CD4-positive, alpha-beta T cell (primary cell): ENCODE results near the gene NECAB3. TPM values are rescaled to one million over a fixed set of nuclear protein-coding genes. Genes with fewer than 3 reads are reported as not detected.

ENCODE experiments used
- ATAC-seq: fragments of 200-7000 bp; cut with Tn5 transposase; one replicate; pipeline ENCODE4 v1.10.0; 2022; ENCODE audit warnings: mild to moderate bottlenecking; ENCODE audit not compliant: poor library complexity
- CTCF ChIA-PET: fragments of 350-600 bp; sonication (Branson Sonifier 250); formaldehyde crosslinking; loops from one replicate; lab custom pipeline; 2021; ENCODE audit warnings: antibody characterized with exemption, inconsistent platforms; lab: Charles Lee
- POLR2A ChIA-PET: fragments of 350-600 bp; sonication (Branson Sonifier 250); formaldehyde crosslinking; loops from one replicate; lab custom pipeline; 2021; ENCODE audit warnings: antibody characterized with exemption, inconsistent platforms; lab: Charles Lee
- DNase-seq, 14 experiments: peaks; one replicate each; pipeline ENCODE4 v3.0.0-alpha.2; 2013 to 2020; ENCODE audit warnings: mixed read lengths in 2 of 14
- H3K27ac ChIP-seq, 2 donors: one replicate each; pipeline versions ENCODE4 v1.5.1 to v1.7.0; 2013; ENCODE audit warnings: low read length in 2 of 2, low read depth in 1 of 2, mild to moderate bottlenecking in 1 of 2
- H3K27me3 ChIP-seq, 2 experiments: 1 replicate in 1 of 2; 2 replicates in 1 of 2; pipeline versions ENCODE4 v1.6.1 to v1.7.0; 2013; ENCODE audit warnings: low read length in 2 of 2, control low read depth in 1 of 2, mild to moderate bottlenecking in 1 of 2, moderate library complexity in 1 of 2; ENCODE audit not compliant: insufficient read depth in 2 of 2, control insufficient read depth in 1 of 2
- H3K36me3 ChIP-seq: one replicate; pipeline ENCODE4 v1.6.1; 2013; ENCODE audit warnings: low read length, control low read depth; ENCODE audit not compliant: insufficient read depth
- H3K4me1 ChIP-seq: one replicate; pipeline ENCODE4 v1.6.1; 2013; ENCODE audit warnings: low read length, control low read depth; ENCODE audit not compliant: insufficient read depth
- H3K4me3 ChIP-seq: one replicate; pipeline ENCODE4 v1.5.1; 2013; ENCODE audit warnings: mild to moderate bottlenecking, low read length, moderate library complexity
- H3K9me3 ChIP-seq, 2 experiments: 1 replicate in 1 of 2; 2 replicates in 1 of 2; pipeline versions ENCODE4 v1.6.1 to v1.7.0; 2013; ENCODE audit warnings: low read length in 2 of 2, mild to moderate bottlenecking in 2 of 2, control low read depth in 1 of 2, moderate library complexity in 1 of 2; ENCODE audit not compliant: control insufficient read depth in 1 of 2, insufficient read depth in 1 of 2
- H3K27ac Mint-ChIP-seq: one replicate; pipeline ENCODE4 v1.8.0; 2020; ENCODE audit warnings: mixed read lengths
- H3K27me3 Mint-ChIP-seq: one replicate; pipeline ENCODE4 v1.8.0; 2021; ENCODE audit warnings: mixed read lengths
- H3K36me3 Mint-ChIP-seq: one replicate; pipeline ENCODE4 v1.8.0; 2021; ENCODE audit warnings: low read depth, mixed read lengths
- H3K4me1 Mint-ChIP-seq: one replicate; pipeline ENCODE4 v1.8.0; 2021; ENCODE audit warnings: low read depth, mixed read lengths
- H3K4me3 Mint-ChIP-seq: one replicate; pipeline ENCODE4 v1.8.0; 2020; ENCODE audit warnings: mild to moderate bottlenecking, mixed read lengths
- H3K9me3 Mint-ChIP-seq: one replicate; pipeline ENCODE4 v1.8.0; 2020; ENCODE audit warnings: mixed read lengths
- CTCF ChIP-seq: fragments of 200-600 bp; IDR thresholded peaks from one replicate; pipeline ENCODE4 v1.8.0; 2022; ENCODE audit warnings: antibody characterized with exemption, mild to moderate bottlenecking
- intact Hi-C, 2 experiments: fragments of 100-400 bp; cut with DNase I in 1 of 2; cut with micrococcal nuclease in 1 of 2; formaldehyde crosslinking; loops; one replicate each; pipeline versions ENCODE4 v1.15.1 to v1.9.0; 2023 to 2025; cut with DNase I, micrococcal nuclease
- total RNA-seq, 174 experiments: library from RNA in 2 of 174; stranded (reverse) in 2 of 174; gene quantifications; one replicate each; pipeline ENCODE4 v1.2.3 and lab custom pipeline; 2021 to 2026

The NECAB3 gene
- total RNA-seq, 2 experiments from 2014 or later: 8.7 to 9.2 TPM

- no peaks in the 10 kb centered on the region for H3K9me3 Mint-ChIP-seq
- no peak for DNase-seq
- Histone ChIP-seq H3K9me3 (no peaks in the 10 kb centered on the region), H3K4me1 (peaks cover 14% of the 10 kb centered on the region), H3K36me3 (peaks cover 61% of the 10 kb centered on the region), H3K4me3 (no peak overlapping the region), H3K27me3 (no peaks in the 10 kb centered on the region), H3K27ac (no peak overlapping the region)
- H3K4me1 Mint-ChIP-seq: peaks cover 6% of the 10 kb centered on the region
- ATAC-seq: no peak
- no peak overlapping the region for H3K4me3 Mint-ChIP-seq
- ChIA-PET CTCF (no interaction called here), POLR2A (no interaction called here)
- no peak overlapping the region for H3K27ac Mint-ChIP-seq
- peaks cover 82% of the 10 kb centered on the region for H3K36me3 Mint-ChIP-seq
- no peak for TF ChIP-seq CTCF
- H3K27me3 Mint-ChIP-seq: no peaks in the 10 kb centered on the region
- intact Hi-C loops: no loop called here
Measured at GRCh38 chr20:33629979-33630378, 44.2 kb downstream of the NECAB3 start.

- POLR2A ChIA-PET: no interaction called here
- peaks cover 18% of the 10 kb centered on the region for H3K4me1 ChIP-seq
- no peak overlapping the region for H3K27ac Mint-ChIP-seq
- CTCF ChIA-PET: no interaction called here
- no peaks in the 10 kb centered on the region for H3K27me3 Mint-ChIP-seq
- no peaks in the 10 kb centered on the region for H3K9me3 ChIP-seq
- no peak overlapping the region for H3K27ac ChIP-seq
- peaks cover 10% of the 10 kb centered on the region for H3K4me1 Mint-ChIP-seq
- no peak overlapping the region for H3K4me3 ChIP-seq
- no peak for ATAC-seq
- H3K27me3 ChIP-seq: no peaks in the 10 kb centered on the region
- intact Hi-C loops: no loop called here
- H3K4me3 Mint-ChIP-seq: no peak overlapping the region
- peaks cover 61% of the 10 kb centered on the region for H3K36me3 ChIP-seq
- H3K36me3 Mint-ChIP-seq: peaks cover 82% of the 10 kb centered on the region
- no peak for DNase-seq
- TF ChIP-seq CTCF: no peak
- no peaks in the 10 kb centered on the region for H3K9me3 Mint-ChIP-seq
Measured at GRCh38 chr20:33629533-33629932, 44.7 kb downstream of the NECAB3 start.

GRCh38 chr20:33627577-33628216 lies 46.5 kb downstream of the NECAB3 start:
- H3K9me3 Mint-ChIP-seq: no peaks in the 10 kb centered on the region
- H3K27ac Mint-ChIP-seq: no peak overlapping the region
- no peak overlapping the region for H3K4me3 Mint-ChIP-seq
- peaks cover 20% of the 10 kb centered on the region for H3K4me1 Mint-ChIP-seq
- POLR2A ChIA-PET: no interaction called here
- no peak for TF ChIP-seq CTCF
- DNase-seq (no peak), ATAC-seq (no peak)
- intact Hi-C loops: no loop called here
- CTCF ChIA-PET: no interaction called here
- no peak overlapping the region for H3K27ac ChIP-seq
- H3K36me3 ChIP-seq: peaks cover 71% of the 10 kb centered on the region
- H3K27me3 ChIP-seq: no peaks in the 10 kb centered on the region
- H3K9me3 ChIP-seq: no peaks in the 10 kb centered on the region
- H3K36me3 Mint-ChIP-seq: peaks cover 88% of the 10 kb centered on the region
- H3K4me3 ChIP-seq: no peak overlapping the region
- no peaks in the 10 kb centered on the region for H3K27me3 Mint-ChIP-seq
- peaks cover 20% of the 10 kb centered on the region for H3K4me1 ChIP-seq
